ENCODE measurements around the gene RALGAPA2.

Gene RALGAPA2

GRCh38 chr20:20364593-20365479, 347.6 kb downstream of the RALGAPA2 start:
- H3K9ac ChIP-seq (ENCODE audit: low read length), result no peak overlapping the region
- TF ChIP-seq EZH2phosphoT487 (conservative IDR thresholded peaks at IDR 0.05; ENCODE audit: low read length) (no peak), CTCF (IDR thresholded peaks at IDR 0.05; ENCODE audit: insufficient read depth, low read length, poor library complexity, severe bottlenecking) (no peak)
- H3F3A ChIP-seq (ENCODE audit: insufficient read depth), result peaks cover 3% of the 10 kb centered on the region; the same call in 1 of the 2 replicates
- no peaks in the 10 kb centered on the region for H3K9me3 ChIP-seq (ENCODE audit: insufficient read depth, low read length)
- H4K20me1 ChIP-seq (ENCODE audit: low read depth, low read length), result no peaks in the 10 kb centered on the region
- no peak overlapping the region for H3K4me3 ChIP-seq (ENCODE audit: insufficient read depth, low read length, poor library complexity, severe bottlenecking)
- H3K27ac ChIP-seq (ENCODE audit: low read depth, low read length), result no peak overlapping the region
- H3K36me3 ChIP-seq (ENCODE audit: low read length), result no peaks in the 10 kb centered on the region
- no peaks in the 10 kb centered on the region for H3K27me3 ChIP-seq (ENCODE audit: low read length)
- H3K9me2 ChIP-seq (replicated peaks; ENCODE audit: insufficient read depth, low read length), result no peaks in the 10 kb centered on the region
- H3K79me2 ChIP-seq (ENCODE audit: insufficient read depth, low read length), result no peaks in the 10 kb centered on the region
- H3K4me2 ChIP-seq (ENCODE audit: low read depth, low read length, poor library complexity, severe bottlenecking), result no peak overlapping the region
- H2AFZ ChIP-seq (ENCODE audit: low read depth, low read length, severe bottlenecking), result no peak overlapping the region

GRCh38 chr20:20363799-20364592, 348.4 kb downstream of the RALGAPA2 start:
- no peak overlapping the region for H2AFZ ChIP-seq (ENCODE audit: low read depth, low read length, severe bottlenecking)
- TF ChIP-seq CTCF (IDR thresholded peaks at IDR 0.05; ENCODE audit: insufficient read depth, low read length, poor library complexity, severe bottlenecking) (no peak), EZH2phosphoT487 (conservative IDR thresholded peaks at IDR 0.05; ENCODE audit: low read length) (no peak)
- no peaks in the 10 kb centered on the region for H3K9me2 ChIP-seq (replicated peaks; ENCODE audit: insufficient read depth, low read length)
- no peak overlapping the region for H3K4me2 ChIP-seq (ENCODE audit: low read depth, low read length, poor library complexity, severe bottlenecking)
- no peaks in the 10 kb centered on the region for H4K20me1 ChIP-seq (ENCODE audit: low read depth, low read length)
- no peak overlapping the region for H3K4me3 ChIP-seq (ENCODE audit: insufficient read depth, low read length, poor library complexity, severe bottlenecking)
- no peaks in the 10 kb centered on the region for H3K36me3 ChIP-seq (ENCODE audit: low read length)
- no peak overlapping the region for H3K27ac ChIP-seq (ENCODE audit: low read depth, low read length)
- H3K9ac ChIP-seq (ENCODE audit: low read length), result no peak overlapping the region
- H3K27me3 ChIP-seq (ENCODE audit: low read length), result no peaks in the 10 kb centered on the region
- no peaks in the 10 kb centered on the region for H3K79me2 ChIP-seq (ENCODE audit: insufficient read depth, low read length)
- H3K9me3 ChIP-seq (ENCODE audit: insufficient read depth, low read length), result no peaks in the 10 kb centered on the region
- peaks cover 3% of the 10 kb centered on the region; the same call in 1 of the 2 replicates for H3F3A ChIP-seq (ENCODE audit: insufficient read depth)

GRCh38 chr20:20363434-20363798, 349.0 kb downstream of the RALGAPA2 start:
- Histone ChIP-seq H3K9ac (ENCODE audit: low read length) (no peak overlapping the region), H3F3A (ENCODE audit: insufficient read depth) (peaks cover 8% of the 10 kb centered on the region; the same call in 1 of the 2 replicates), H2AFZ (ENCODE audit: low read depth, low read length, severe bottlenecking) (no peak overlapping the region), H3K27me3 (ENCODE audit: low read length) (no peaks in the 10 kb centered on the region), H3K4me2 (ENCODE audit: low read depth, low read length, poor library complexity, severe bottlenecking) (no peak overlapping the region), H3K36me3 (ENCODE audit: low read length) (no peaks in the 10 kb centered on the region), H3K79me2 (ENCODE audit: insufficient read depth, low read length) (no peaks in the 10 kb centered on the region), H3K27ac (ENCODE audit: low read depth, low read length) (no peak overlapping the region), H4K20me1 (ENCODE audit: low read depth, low read length) (no peaks in the 10 kb centered on the region), H3K9me2 (replicated peaks; ENCODE audit: insufficient read depth, low read length) (no peaks in the 10 kb centered on the region), H3K4me3 (ENCODE audit: insufficient read depth, low read length, poor library complexity, severe bottlenecking) (no peak overlapping the region), H3K9me3 (ENCODE audit: insufficient read depth, low read length) (no peaks in the 10 kb centered on the region)
- TF ChIP-seq EZH2phosphoT487 (conservative IDR thresholded peaks at IDR 0.05; ENCODE audit: low read length), result no peak
- no peak for TF ChIP-seq CTCF (IDR thresholded peaks at IDR 0.05; ENCODE audit: insufficient read depth, low read length, poor library complexity, severe bottlenecking)
